ENCODE measurements around the gene ADAMTS2.

Gene ADAMTS2

DNA sequence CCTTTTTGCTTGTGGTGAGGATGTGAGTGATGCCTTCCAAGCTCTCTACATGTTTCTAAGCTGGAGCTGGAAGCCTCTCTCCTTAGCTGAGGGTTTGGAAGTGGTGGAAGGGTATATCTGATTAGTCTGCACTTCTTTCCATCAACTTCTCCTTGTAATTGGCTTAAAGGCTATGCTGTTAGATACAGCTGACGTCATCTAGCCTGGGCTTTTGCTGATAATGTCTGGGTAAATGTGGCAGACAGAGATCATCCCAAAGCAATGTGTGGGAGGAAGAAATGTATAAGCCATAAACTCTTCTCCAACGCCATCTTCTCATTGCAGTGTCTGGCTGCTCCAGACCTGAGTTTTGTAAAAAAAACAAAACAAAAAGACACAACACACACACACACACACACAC, 255.8 kb downstream of the ADAMTS2 start:
- H3K27ac ChIP-seq: no peak overlapping the region
- TF ChIP-seq, protein P1, sequence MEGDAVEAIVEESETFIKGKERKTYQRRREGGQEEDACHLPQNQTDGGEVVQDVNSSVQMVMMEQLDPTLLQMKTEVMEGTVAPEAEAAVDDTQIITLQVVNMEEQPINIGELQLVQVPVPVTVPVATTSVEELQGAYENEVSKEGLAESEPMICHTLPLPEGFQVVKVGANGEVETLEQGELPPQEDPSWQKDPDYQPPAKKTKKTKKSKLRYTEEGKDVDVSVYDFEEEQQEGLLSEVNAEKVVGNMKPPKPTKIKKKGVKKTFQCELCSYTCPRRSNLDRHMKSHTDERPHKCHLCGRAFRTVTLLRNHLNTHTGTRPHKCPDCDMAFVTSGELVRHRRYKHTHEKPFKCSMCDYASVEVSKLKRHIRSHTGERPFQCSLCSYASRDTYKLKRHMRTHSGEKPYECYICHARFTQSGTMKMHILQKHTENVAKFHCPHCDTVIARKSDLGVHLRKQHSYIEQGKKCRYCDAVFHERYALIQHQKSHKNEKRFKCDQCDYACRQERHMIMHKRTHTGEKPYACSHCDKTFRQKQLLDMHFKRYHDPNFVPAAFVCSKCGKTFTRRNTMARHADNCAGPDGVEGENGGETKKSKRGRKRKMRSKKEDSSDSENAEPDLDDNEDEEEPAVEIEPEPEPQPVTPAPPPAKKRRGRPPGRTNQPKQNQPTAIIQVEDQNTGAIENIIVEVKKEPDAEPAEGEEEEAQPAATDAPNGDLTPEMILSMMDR (conservative IDR thresholded peaks at IDR 0.05): no peak

DNA sequence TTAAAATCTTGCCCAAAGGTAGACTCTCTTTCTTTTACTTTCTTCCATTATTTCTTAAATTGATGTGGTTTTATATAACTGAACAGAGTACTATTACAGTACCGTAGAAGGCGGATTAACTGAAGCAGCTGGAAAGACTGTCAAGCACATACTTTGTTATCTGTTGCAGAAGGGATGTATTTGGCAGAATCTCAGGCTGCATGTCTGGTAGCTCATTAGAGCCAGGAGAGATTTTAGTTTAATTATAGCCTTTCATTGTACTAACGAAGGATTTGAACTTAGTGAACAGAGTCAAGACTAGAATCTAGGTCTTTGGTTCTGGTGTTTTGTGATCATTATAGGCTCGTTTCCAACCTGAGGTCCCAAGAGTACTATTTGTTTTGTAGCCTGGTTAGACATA, 264.5 kb downstream of the ADAMTS2 start:
- TF ChIP-seq, protein P1 (conservative IDR thresholded peaks at IDR 0.05): no peak

DNA sequence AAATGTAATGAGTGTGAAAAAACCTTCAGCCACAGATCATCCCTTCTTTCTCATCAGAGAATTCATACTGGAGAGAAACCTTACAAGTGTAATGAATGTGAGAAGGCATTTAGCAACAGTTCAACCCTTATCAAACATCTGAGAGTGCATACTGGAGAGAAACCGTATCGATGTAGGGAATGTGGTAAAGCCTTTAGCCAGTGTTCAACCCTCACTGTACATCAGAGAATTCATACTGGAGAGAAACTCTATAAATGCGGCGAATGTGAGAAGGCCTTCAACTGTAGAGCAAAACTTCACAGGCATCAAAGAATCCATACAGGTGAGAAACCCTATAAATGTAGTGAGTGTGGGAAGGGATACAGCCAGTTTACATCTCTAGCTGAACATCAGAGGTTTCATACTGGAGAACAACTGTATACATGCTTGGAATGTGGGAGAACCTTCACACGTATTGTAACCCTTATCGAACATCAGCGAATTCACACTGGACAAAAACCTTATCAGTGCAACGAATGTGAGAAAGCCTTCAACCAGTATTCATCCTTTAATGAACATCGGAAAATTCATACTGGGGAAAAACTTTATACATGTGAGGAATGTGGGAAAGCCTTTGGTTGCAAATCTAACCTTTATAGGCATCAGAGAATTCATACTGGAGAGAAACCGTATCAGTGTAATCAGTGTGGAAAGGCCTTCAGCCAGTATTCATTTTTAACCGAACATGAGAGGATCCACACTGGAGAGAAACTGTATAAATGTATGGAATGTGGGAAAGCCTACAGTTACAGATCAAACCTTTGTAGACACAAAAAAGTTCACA, 265.9 kb downstream of the ADAMTS2 start:
- TF ChIP-seq, protein P1 (conservative IDR thresholded peaks at IDR 0.05): no peak
- H3K27ac ChIP-seq: no peak overlapping the region

More for the DNA sequence above, 264.5 kb downstream of the ADAMTS2 start:
- H3K27ac ChIP-seq: no peak overlapping the region

DNA sequence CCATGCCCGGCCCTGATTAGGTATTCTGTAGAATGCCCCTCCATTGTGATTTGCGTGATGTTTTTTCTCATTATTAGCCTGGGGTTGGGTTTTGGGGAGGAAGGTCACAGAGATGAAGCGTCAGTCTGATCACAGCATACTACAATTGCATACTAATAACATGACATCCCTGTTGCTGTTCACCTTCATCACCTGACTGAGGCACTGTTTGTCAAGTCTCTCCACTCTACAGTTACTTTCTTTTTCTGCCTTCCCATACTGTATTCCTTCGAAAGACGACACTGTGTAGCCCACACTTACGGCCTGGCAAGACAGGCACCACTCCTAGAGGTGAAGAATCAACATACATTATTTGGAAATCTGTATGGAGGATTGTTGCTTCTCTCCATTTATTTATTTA, 279.6 kb downstream of the ADAMTS2 start:
- TF ChIP-seq, protein P1 (conservative IDR thresholded peaks at IDR 0.05): no peak

DNA sequence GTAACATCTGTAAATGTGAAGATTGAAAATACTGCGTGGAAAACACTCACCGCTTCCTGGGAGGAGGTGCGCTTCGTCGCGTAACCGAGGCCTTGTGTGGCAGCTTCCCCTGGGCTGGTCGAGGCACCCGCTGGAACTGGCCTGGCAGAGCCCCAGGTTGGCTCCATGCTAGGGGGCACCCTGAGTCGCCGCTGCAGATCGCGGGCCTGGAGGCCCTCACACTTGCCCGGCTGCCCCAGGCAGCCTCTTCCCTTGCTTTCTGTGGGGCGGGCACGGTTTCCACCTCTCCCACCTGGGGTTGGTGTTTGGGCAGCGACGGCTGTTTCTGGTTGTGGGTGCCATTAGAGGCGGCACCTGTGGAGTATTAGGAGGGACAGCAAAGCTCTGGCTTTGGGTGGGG, 284.2 kb downstream of the ADAMTS2 start:
- no peak overlapping the region for H3K27ac ChIP-seq
- TF ChIP-seq, protein P1 (conservative IDR thresholded peaks at IDR 0.05): no peak

More for the DNA sequence above, 279.6 kb downstream of the ADAMTS2 start:
- H3K27ac ChIP-seq: no peak overlapping the region

Data from VCaP (cell line).